ENCODE results near the gene BTN2A1. TPM values are rescaled to one million over a fixed set of nuclear protein-coding genes. Genes with fewer than 3 reads are reported as not detected.
"Not testable (repeated sequence)": the region's sequence is repeated elsewhere in the genome, so short reads cannot be mapped to it uniquely, and the experiment has no call there.

Gene BTN2A1
- polyA plus RNA-seq, 2 donors: 10.3 to 10.7 TPM

DNA sequence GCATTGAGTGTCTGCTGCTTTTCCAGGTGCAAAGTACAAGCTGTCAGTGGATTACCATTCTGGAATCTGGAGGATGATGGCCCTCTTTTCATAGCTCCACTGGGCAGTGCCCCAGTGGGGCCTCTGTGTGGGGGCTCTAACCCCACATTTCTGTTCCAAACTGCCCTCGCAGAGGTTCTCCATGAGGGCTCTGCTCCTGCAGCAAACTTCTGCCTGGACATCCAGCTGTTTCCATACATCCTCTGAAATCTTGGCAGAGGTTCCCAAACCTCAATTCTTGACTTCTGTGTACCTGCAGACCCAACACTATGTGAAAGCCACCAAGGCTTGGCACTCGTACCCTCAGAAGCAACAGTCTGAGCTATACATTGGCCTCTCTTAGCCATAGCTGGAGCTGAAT lies 39.7 kb upstream of the BTN2A1 start:
- not testable (repeated sequence) for H3K27me3 ChIP-seq (ENCODE audit: control insufficient read depth in 1 of 2, insufficient read depth in 2 of 2, low read length in 2 of 2); H3K27ac ChIP-seq (ENCODE audit: low read depth in 2 of 2, low read length in 1 of 2); H3K4me1 ChIP-seq (ENCODE audit: control insufficient read depth in 2 of 2, insufficient read depth in 2 of 2, low read length in 1 of 2); H3K4me3 ChIP-seq (ENCODE audit: low read depth in 1 of 2, low read length in 2 of 2); H3K9me3 ChIP-seq (ENCODE audit: control insufficient read depth in 2 of 2, insufficient read depth in 1 of 2, low read depth in 1 of 2, low read length in 1 of 2); H3K36me3 ChIP-seq (ENCODE audit: control insufficient read depth in 2 of 2, insufficient read depth in 2 of 2, low read length in 1 of 2)
- 95 to 97% methylated on average over 2 of the region's 2 CpGs for WGBS, 2 donors

DNA sequence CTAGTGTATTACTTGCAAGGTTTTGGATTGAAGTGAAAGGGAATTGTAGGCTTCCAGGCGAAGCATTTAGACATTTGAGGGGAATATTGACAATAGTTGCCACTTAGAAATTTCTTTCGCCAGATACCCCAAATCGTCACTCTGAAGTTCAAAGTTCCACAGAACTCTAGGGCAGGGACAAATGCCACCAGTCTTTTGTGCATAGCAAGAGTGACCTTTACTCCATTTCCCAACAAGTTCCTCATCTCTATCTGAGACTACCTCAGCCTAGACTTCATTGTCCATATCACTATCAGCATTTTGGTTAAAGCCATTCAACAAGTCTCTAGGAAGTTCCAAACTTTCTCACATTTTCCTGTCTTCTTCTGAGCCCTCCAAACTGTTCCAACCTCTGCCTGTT lies 39.0 kb upstream of the BTN2A1 start:
- not testable (repeated sequence) for H3K27me3 ChIP-seq (ENCODE audit: control insufficient read depth in 1 of 2, insufficient read depth in 2 of 2, low read length in 2 of 2); H3K36me3 ChIP-seq (ENCODE audit: control insufficient read depth in 2 of 2, insufficient read depth in 2 of 2, low read length in 1 of 2); H3K27ac ChIP-seq (ENCODE audit: low read depth in 2 of 2, low read length in 1 of 2); H3K4me3 ChIP-seq (ENCODE audit: low read depth in 1 of 2, low read length in 2 of 2); H3K4me1 ChIP-seq (ENCODE audit: control insufficient read depth in 2 of 2, insufficient read depth in 2 of 2, low read length in 1 of 2); H3K9me3 ChIP-seq (ENCODE audit: control insufficient read depth in 2 of 2, insufficient read depth in 1 of 2, low read depth in 1 of 2, low read length in 1 of 2)
- 96 to 97% methylated on average over 3 of the region's 3 CpGs for WGBS, 2 donors

DNA sequence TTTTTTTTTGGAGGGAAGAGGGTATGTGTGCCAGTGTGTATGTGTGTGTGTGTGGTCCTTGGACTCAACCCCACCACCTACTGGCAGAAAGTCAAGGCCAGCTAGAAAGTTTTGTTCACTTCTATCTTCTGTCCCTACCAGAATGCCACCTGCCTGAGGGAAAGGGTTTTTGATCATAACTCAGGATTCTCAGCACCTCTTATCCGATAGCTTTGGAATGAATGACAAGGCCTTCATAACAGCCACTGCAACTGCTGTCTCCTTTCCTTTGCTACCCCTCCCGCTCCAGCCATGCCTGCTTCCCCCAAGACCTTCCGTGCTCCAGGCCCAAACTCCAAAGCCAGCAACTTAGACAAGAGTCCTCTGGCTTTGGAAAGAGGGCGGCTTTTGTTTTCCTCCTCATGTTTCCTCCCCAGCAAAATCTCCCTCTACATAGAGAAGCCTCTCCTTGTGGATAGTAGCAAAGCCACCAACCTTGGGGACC lies 37.0 kb upstream of the BTN2A1 start:
- H3K4me3 ChIP-seq (ENCODE audit: low read depth in 1 of 2, low read length in 2 of 2): peak overlapping the region in 1 of 2 donors; percentile 97
- no peaks in the 10 kb centered on the region for H3K9me3 ChIP-seq (ENCODE audit: control insufficient read depth in 2 of 2, insufficient read depth in 1 of 2, low read depth in 1 of 2, low read length in 1 of 2)
- no peaks in the 10 kb centered on the region for H3K36me3 ChIP-seq (ENCODE audit: control insufficient read depth in 2 of 2, insufficient read depth in 2 of 2, low read length in 1 of 2)
- H3K27ac ChIP-seq (ENCODE audit: low read depth in 2 of 2, low read length in 1 of 2): peak overlapping the region; percentile 45 to 78
- H3K4me1 ChIP-seq (ENCODE audit: control insufficient read depth in 2 of 2, insufficient read depth in 2 of 2, low read length in 1 of 2): peaks cover 0 to 6% of the 10 kb centered on the region in 2 donors
- H3K27me3 ChIP-seq (ENCODE audit: control insufficient read depth in 1 of 2, insufficient read depth in 2 of 2, low read length in 2 of 2): no peaks in the 10 kb centered on the region
- WGBS, 2 donors: 22 to 35% methylated on average over 4 of the region's 4 CpGs

DNA sequence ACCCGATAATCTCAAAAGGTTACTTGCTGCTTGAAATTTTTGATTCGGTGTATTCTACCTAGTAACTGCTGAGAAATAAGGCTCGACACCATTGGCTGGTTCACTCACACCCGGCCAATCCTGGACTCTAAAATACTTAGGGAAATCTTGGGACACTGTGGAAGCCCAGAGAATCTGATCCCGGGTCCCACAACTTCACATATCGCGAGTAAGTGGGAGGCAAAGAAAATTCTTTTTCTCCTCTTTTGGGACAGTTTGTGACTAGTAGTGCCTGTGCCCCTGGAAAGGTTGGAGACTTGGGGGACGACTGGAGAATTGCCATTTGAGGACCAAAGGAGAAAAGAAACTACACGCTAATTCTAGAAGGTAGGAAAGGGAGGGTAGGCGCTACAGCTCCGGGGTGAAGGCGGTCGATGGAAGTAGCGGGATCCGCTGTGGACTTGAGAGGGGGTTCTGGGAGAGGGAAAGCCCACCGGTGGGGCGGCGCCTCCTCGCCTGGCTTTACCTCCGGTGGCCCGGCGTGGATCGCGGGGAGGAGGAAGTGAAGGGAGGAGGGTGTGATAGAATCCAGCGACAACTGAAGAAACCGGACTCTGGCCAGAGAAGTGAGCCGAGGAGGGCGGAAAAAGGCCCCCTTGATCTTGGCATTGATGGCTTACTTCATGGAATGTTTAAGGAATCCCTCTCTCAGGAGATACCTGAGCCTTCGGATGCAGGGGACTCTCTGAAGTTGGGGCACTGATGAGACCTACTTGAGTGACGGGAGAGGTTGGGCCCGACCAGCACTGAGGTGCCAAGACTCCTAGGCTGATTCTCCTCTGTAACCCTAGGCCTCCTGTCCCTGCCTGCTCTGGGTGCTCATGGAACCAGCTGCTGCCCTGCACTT lies 36.3 kb upstream of the BTN2A1 start:
- Histone ChIP-seq H3K9me3 (ENCODE audit: control insufficient read depth in 2 of 2, insufficient read depth in 1 of 2, low read depth in 1 of 2, low read length in 1 of 2) (no peaks in the 10 kb centered on the region), H3K27ac (ENCODE audit: low read depth in 2 of 2, low read length in 1 of 2) (peak overlapping the region; percentile 57 to 88), H3K27me3 (ENCODE audit: control insufficient read depth in 1 of 2, insufficient read depth in 2 of 2, low read length in 2 of 2) (no peaks in the 10 kb centered on the region), H3K4me3 (ENCODE audit: low read depth in 1 of 2, low read length in 2 of 2) (peak overlapping the region; percentile 66 to 97), H3K4me1 (ENCODE audit: control insufficient read depth in 2 of 2, insufficient read depth in 2 of 2, low read length in 1 of 2) (peaks cover 0 to 6% of the 10 kb centered on the region in 2 donors), H3K36me3 (ENCODE audit: control insufficient read depth in 2 of 2, insufficient read depth in 2 of 2, low read length in 1 of 2) (peaks cover 0 to 5% of the 10 kb centered on the region in 2 donors)
- 1% methylated on average over 28 to 31 of the region's 31 CpGs for WGBS, 2 donors

DNA sequence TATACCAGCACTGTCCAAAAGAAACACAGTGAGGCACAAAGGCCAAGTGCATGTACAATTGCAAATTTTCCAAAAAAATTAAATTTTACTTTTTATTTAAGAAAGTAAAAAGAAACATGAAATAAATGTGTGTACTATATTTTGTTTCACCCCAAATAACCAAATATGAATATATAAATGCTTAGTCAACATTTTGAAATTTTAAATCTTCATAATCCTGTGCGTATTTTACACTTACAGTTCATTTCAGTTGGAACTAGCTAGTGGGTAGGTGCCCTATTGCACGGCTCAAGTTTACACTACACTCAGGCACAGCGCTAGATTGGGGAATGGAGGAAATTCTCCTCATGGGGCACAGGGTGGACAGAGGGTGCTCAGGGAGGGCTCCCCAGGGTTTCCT lies 35.4 kb upstream of the BTN2A1 start:
- H3K4me3 ChIP-seq (ENCODE audit: low read depth in 1 of 2, low read length in 2 of 2): no peak overlapping the region

DNA sequence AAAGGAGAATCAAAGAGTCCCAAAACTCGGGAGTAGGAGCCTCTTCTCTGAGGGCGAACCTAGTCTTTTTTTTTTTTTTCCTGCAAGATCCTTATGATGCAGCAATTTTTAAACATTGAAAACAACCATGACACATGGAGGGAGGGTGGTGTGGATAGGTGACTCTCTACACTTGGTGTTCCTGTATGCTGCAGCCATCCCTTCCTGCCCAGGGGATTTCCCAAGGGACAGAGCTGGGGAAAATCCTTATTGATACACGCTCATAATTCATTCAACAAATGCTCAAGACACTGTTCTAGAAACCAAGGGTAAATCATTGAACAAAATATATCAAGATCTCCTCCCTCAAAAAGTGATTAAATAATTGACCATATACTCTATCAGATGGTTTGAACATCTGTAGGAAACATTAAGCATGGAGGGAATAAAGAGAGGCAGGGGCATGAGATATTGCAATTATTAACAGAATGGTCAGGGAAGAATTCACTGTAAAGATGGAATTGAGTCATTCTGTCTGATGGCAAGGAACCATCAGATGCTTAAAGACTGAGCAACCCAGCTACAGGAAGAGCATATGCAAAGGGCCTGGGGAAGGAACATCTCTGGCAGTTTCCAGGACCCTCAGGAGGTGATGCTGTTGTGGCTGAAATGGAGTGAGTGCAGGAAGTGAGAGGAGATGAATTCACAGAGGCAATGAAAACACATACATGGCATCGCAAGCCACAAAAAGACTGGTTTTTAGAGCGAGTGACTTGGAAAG lies 30.9 kb upstream of the BTN2A1 start:
- H3K9me3 ChIP-seq (ENCODE audit: control insufficient read depth in 2 of 2, insufficient read depth in 1 of 2, low read depth in 1 of 2, low read length in 1 of 2): no peaks in the 10 kb centered on the region
- H3K36me3 ChIP-seq (ENCODE audit: control insufficient read depth in 2 of 2, insufficient read depth in 2 of 2, low read length in 1 of 2): peaks cover 5% of the 10 kb centered on the region in 2 donors
- H3K27ac ChIP-seq (ENCODE audit: low read depth in 2 of 2, low read length in 1 of 2): no peak overlapping the region
- H3K4me1 ChIP-seq (ENCODE audit: control insufficient read depth in 2 of 2, insufficient read depth in 2 of 2, low read length in 1 of 2): peaks cover 0 to 6% of the 10 kb centered on the region in 2 donors
- WGBS, 2 donors: 94 to 96% methylated on average over 5 of the region's 5 CpGs
- H3K4me3 ChIP-seq (ENCODE audit: low read depth in 1 of 2, low read length in 2 of 2): no peak overlapping the region
- no peaks in the 10 kb centered on the region for H3K27me3 ChIP-seq (ENCODE audit: control insufficient read depth in 1 of 2, insufficient read depth in 2 of 2, low read length in 2 of 2)

More for the DNA sequence above, 35.4 kb upstream of the BTN2A1 start:
- no peaks in the 10 kb centered on the region for H3K27me3 ChIP-seq (ENCODE audit: control insufficient read depth in 1 of 2, insufficient read depth in 2 of 2, low read length in 2 of 2)
- peaks cover 0 to 6% of the 10 kb centered on the region in 2 donors for H3K4me1 ChIP-seq (ENCODE audit: control insufficient read depth in 2 of 2, insufficient read depth in 2 of 2, low read length in 1 of 2)
- peaks cover 0 to 5% of the 10 kb centered on the region in 2 donors for H3K36me3 ChIP-seq (ENCODE audit: control insufficient read depth in 2 of 2, insufficient read depth in 2 of 2, low read length in 1 of 2)
- H3K9me3 ChIP-seq (ENCODE audit: control insufficient read depth in 2 of 2, insufficient read depth in 1 of 2, low read depth in 1 of 2, low read length in 1 of 2): no peaks in the 10 kb centered on the region
- no peak overlapping the region for H3K27ac ChIP-seq (ENCODE audit: low read depth in 2 of 2, low read length in 1 of 2)
- 84 to 92% methylated on average over 3 of the region's 3 CpGs for WGBS, 2 donors

DNA sequence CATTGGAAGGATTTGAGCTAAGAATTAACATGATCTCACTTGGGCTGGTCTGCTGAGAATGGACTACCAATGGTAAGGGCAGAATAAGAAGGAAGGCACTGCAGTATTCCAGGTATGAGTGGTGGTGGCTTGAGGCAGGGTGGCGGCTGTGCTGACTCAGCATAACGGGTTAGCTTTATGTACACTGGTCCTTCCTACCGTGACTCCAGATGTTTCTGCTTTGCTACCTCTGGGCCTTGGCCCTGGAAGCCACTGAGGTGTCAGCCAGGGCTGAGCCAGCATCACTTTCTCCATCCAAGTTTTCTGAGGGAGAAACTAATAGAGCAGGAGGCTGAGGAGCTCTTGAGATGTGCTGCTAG lies 30.3 kb upstream of the BTN2A1 start:
- no peak overlapping the region for H3K4me3 ChIP-seq (ENCODE audit: low read depth in 1 of 2, low read length in 2 of 2)
- H3K36me3 ChIP-seq (ENCODE audit: control insufficient read depth in 2 of 2, insufficient read depth in 2 of 2, low read length in 1 of 2): peaks cover 5% of the 10 kb centered on the region in 2 donors
- no peaks in the 10 kb centered on the region for H3K27me3 ChIP-seq (ENCODE audit: control insufficient read depth in 1 of 2, insufficient read depth in 2 of 2, low read length in 2 of 2)
- no peaks in the 10 kb centered on the region for H3K9me3 ChIP-seq (ENCODE audit: control insufficient read depth in 2 of 2, insufficient read depth in 1 of 2, low read depth in 1 of 2, low read length in 1 of 2)
- peaks cover 0 to 5% of the 10 kb centered on the region in 2 donors for H3K4me1 ChIP-seq (ENCODE audit: control insufficient read depth in 2 of 2, insufficient read depth in 2 of 2, low read length in 1 of 2)
- 86 to 95% methylated on average over 3 of the region's 3 CpGs for WGBS, 2 donors
- no peak overlapping the region for H3K27ac ChIP-seq (ENCODE audit: low read depth in 2 of 2, low read length in 1 of 2)

DNA sequence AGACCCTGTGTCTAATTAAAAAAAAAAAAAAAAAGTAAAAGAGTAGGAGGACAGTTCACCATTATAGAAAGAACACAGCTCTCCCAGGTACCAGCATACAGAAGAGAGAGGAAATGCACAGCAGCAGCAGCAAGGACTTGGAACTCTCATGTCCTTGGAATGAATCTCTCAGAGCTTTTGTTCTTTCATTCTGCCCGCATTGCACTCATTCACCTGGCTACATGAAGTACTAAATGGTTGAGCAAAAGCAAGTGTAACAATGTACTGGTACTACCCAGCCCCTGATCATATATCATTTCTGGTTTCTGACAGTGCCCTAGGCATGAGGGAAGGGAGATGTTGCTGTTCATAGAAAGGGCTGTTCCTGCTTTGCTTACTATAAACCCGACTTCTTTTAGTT lies 29.5 kb upstream of the BTN2A1 start:
- Histone ChIP-seq H3K4me3 (ENCODE audit: low read depth in 1 of 2, low read length in 2 of 2) (no peak overlapping the region), H3K9me3 (ENCODE audit: control insufficient read depth in 2 of 2, insufficient read depth in 1 of 2, low read depth in 1 of 2, low read length in 1 of 2) (no peaks in the 10 kb centered on the region), H3K36me3 (ENCODE audit: control insufficient read depth in 2 of 2, insufficient read depth in 2 of 2, low read length in 1 of 2) (peaks cover 5% of the 10 kb centered on the region in 2 donors), H3K27me3 (ENCODE audit: control insufficient read depth in 1 of 2, insufficient read depth in 2 of 2, low read length in 2 of 2) (no peaks in the 10 kb centered on the region), H3K27ac (ENCODE audit: low read depth in 2 of 2, low read length in 1 of 2) (no peak overlapping the region), H3K4me1 (ENCODE audit: control insufficient read depth in 2 of 2, insufficient read depth in 2 of 2, low read length in 1 of 2) (no peaks in the 10 kb centered on the region)
- WGBS, 2 donors: 89 to 94% methylated on average over 2 of the region's 2 CpGs

DNA sequence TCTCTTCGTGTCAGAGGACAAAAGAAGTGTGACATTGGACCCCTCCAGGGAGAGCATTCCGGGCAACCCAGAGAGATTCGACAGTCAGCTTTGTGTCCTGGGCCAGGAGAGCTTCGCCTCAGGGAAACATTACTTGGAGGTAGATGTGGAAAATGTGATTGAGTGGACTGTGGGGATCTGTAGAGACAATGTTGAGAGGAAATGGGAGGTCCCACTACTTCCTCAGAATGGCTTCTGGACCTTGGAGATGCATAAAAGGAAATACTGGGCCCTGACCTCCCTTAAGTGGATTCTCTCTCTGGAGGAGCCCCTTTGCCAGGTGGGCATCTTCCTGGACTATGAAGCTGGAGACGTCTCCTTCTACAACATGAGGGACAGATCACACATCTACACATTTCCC lies 27.0 kb upstream of the BTN2A1 start:
- Histone ChIP-seq H3K27ac (ENCODE audit: low read depth in 2 of 2, low read length in 1 of 2) (no peak overlapping the region), H3K27me3 (ENCODE audit: control insufficient read depth in 1 of 2, insufficient read depth in 2 of 2, low read length in 2 of 2) (no peaks in the 10 kb centered on the region), H3K36me3 (ENCODE audit: control insufficient read depth in 2 of 2, insufficient read depth in 2 of 2, low read length in 1 of 2) (peaks cover 5% of the 10 kb centered on the region in 2 donors), H3K9me3 (ENCODE audit: control insufficient read depth in 2 of 2, insufficient read depth in 1 of 2, low read depth in 1 of 2, low read length in 1 of 2) (peaks cover 0 to 2% of the 10 kb centered on the region in 2 donors), H3K4me3 (ENCODE audit: low read depth in 1 of 2, low read length in 2 of 2) (no peak overlapping the region), H3K4me1 (ENCODE audit: control insufficient read depth in 2 of 2, insufficient read depth in 2 of 2, low read length in 1 of 2) (no peaks in the 10 kb centered on the region)
- 82 to 84% methylated on average over 5 of the region's 5 CpGs for WGBS, 2 donors

Data from esophagus (tissue), 2 donors.